ENCODE results near the gene ZNF473. TPM values are rescaled to one million over a fixed set of nuclear protein-coding genes. Genes with fewer than 3 reads are reported as not detected.
"Not testable (repeated sequence)": the region's sequence is repeated elsewhere in the genome, so short reads cannot be mapped to it uniquely, and the experiment has no call there.

The ZNF473 gene
- total RNA-seq, 1 donor from 2014 or later, result 4.7 TPM

- Histone ChIP-seq H3K4me1 (ENCODE audit: control insufficient read depth in 3 of 3, insufficient read depth in 3 of 3, low read length in 3 of 3) (no peaks in the 10 kb centered on the region), H3K4me3 (ENCODE audit: low read length in 3 of 3) (peak overlapping the region in 1 of 3 donors; percentile 13), H3K36me3 (ENCODE audit: control insufficient read depth in 3 of 3, insufficient read depth in 3 of 3, low read length in 3 of 3) (no peaks in the 10 kb centered on the region), H3K9ac (ENCODE audit: low read depth in 1 of 3, low read length in 3 of 3) (no peak overlapping the region), H3K27me3 (ENCODE audit: control insufficient read depth in 3 of 3, insufficient read depth in 3 of 3, low read length in 3 of 3) (no peaks in the 10 kb centered on the region), H3K9me3 (ENCODE audit: control insufficient read depth in 3 of 3, low read length in 3 of 3) (peaks cover 15 to 26% (median 22%) of the 10 kb centered on the region in 3 donors), H3K27ac (ENCODE audit: low read depth, low read length) (no peak overlapping the region)
These were observed 34.3 kb downstream of the ZNF473 start for GRCh38 chr19:50060107-50060506.

GRCh38 chr19:50061650-50062049 is 35.8 kb downstream of the ZNF473 start:
- H3K36me3 ChIP-seq (ENCODE audit: control insufficient read depth in 3 of 3, insufficient read depth in 3 of 3, low read length in 3 of 3), result no peaks in the 10 kb centered on the region
- no peaks in the 10 kb centered on the region for H3K27me3 ChIP-seq (ENCODE audit: control insufficient read depth in 3 of 3, insufficient read depth in 3 of 3, low read length in 3 of 3)
- no peak overlapping the region for H3K4me3 ChIP-seq (ENCODE audit: low read length in 3 of 3)
- peaks cover 15 to 26% (median 22%) of the 10 kb centered on the region in 3 donors for H3K9me3 ChIP-seq (ENCODE audit: control insufficient read depth in 3 of 3, low read length in 3 of 3)
- no peaks in the 10 kb centered on the region for H3K4me1 ChIP-seq (ENCODE audit: control insufficient read depth in 3 of 3, insufficient read depth in 3 of 3, low read length in 3 of 3)
- no peak overlapping the region for H3K27ac ChIP-seq (ENCODE audit: low read depth, low read length)
- no peak overlapping the region for H3K9ac ChIP-seq (ENCODE audit: low read depth in 1 of 3, low read length in 3 of 3)

- no peak overlapping the region for H3K27ac ChIP-seq (ENCODE audit: low read depth, low read length)
- peaks cover 0 to 2% (median 0%) of the 10 kb centered on the region in 3 donors for H3K9me3 ChIP-seq (ENCODE audit: control insufficient read depth in 3 of 3, low read length in 3 of 3)
- no peak overlapping the region for H3K4me3 ChIP-seq (ENCODE audit: low read length in 3 of 3)
- H3K36me3 ChIP-seq (ENCODE audit: control insufficient read depth in 3 of 3, insufficient read depth in 3 of 3, low read length in 3 of 3), result no peaks in the 10 kb centered on the region
- H3K27me3 ChIP-seq (ENCODE audit: control insufficient read depth in 3 of 3, insufficient read depth in 3 of 3, low read length in 3 of 3), result no peaks in the 10 kb centered on the region
- H3K9ac ChIP-seq (ENCODE audit: low read depth in 1 of 3, low read length in 3 of 3), result no peak overlapping the region
- no peaks in the 10 kb centered on the region for H3K4me1 ChIP-seq (ENCODE audit: control insufficient read depth in 3 of 3, insufficient read depth in 3 of 3, low read length in 3 of 3)
These were observed 40.1 kb downstream of the ZNF473 start for GRCh38 chr19:50065938-50066337.

- H3K4me1 ChIP-seq (ENCODE audit: control insufficient read depth in 3 of 3, insufficient read depth in 3 of 3, low read length in 3 of 3), result no peaks in the 10 kb centered on the region
- H3K4me3 ChIP-seq (ENCODE audit: low read length in 3 of 3), result no peak overlapping the region
- no peaks in the 10 kb centered on the region for H3K36me3 ChIP-seq (ENCODE audit: control insufficient read depth in 3 of 3, insufficient read depth in 3 of 3, low read length in 3 of 3)
- no peaks in the 10 kb centered on the region for H3K27me3 ChIP-seq (ENCODE audit: control insufficient read depth in 3 of 3, insufficient read depth in 3 of 3, low read length in 3 of 3)
- no peak overlapping the region for H3K27ac ChIP-seq (ENCODE audit: low read depth, low read length)
- no peaks in the 10 kb centered on the region for H3K9me3 ChIP-seq (ENCODE audit: control insufficient read depth in 3 of 3, low read length in 3 of 3)
- H3K9ac ChIP-seq (ENCODE audit: low read depth in 1 of 3, low read length in 3 of 3), result no peak overlapping the region
These were observed 41.8 kb downstream of the ZNF473 start for GRCh38 chr19:50067575-50067974.

GRCh38 chr19:50068382-50068781 is 42.6 kb downstream of the ZNF473 start:
- not testable (repeated sequence) for H3K4me1 ChIP-seq (ENCODE audit: control insufficient read depth in 3 of 3, insufficient read depth in 3 of 3, low read length in 3 of 3); H3K4me3 ChIP-seq (ENCODE audit: low read length in 3 of 3); H3K27ac ChIP-seq (ENCODE audit: low read depth, low read length); H3K9ac ChIP-seq (ENCODE audit: low read depth in 1 of 3, low read length in 3 of 3); H3K9me3 ChIP-seq (ENCODE audit: control insufficient read depth in 3 of 3, low read length in 3 of 3); H3K36me3 ChIP-seq (ENCODE audit: control insufficient read depth in 3 of 3, insufficient read depth in 3 of 3, low read length in 3 of 3); H3K27me3 ChIP-seq (ENCODE audit: control insufficient read depth in 3 of 3, insufficient read depth in 3 of 3, low read length in 3 of 3)

- not testable (repeated sequence) for H3K36me3 ChIP-seq (ENCODE audit: control insufficient read depth in 3 of 3, insufficient read depth in 3 of 3, low read length in 3 of 3); H3K9ac ChIP-seq (ENCODE audit: low read depth in 1 of 3, low read length in 3 of 3); H3K4me1 ChIP-seq (ENCODE audit: control insufficient read depth in 3 of 3, insufficient read depth in 3 of 3, low read length in 3 of 3); H3K4me3 ChIP-seq (ENCODE audit: low read length in 3 of 3); H3K27me3 ChIP-seq (ENCODE audit: control insufficient read depth in 3 of 3, insufficient read depth in 3 of 3, low read length in 3 of 3); H3K9me3 ChIP-seq (ENCODE audit: control insufficient read depth in 3 of 3, low read length in 3 of 3); H3K27ac ChIP-seq (ENCODE audit: low read depth, low read length)
These were observed 49.3 kb downstream of the ZNF473 start for GRCh38 chr19:50075076-50075475.

GRCh38 chr19:50075644-50076372 is 50.0 kb downstream of the ZNF473 start:
- not testable (repeated sequence) for H3K27ac ChIP-seq (ENCODE audit: low read depth, low read length); H3K27me3 ChIP-seq (ENCODE audit: control insufficient read depth in 3 of 3, insufficient read depth in 3 of 3, low read length in 3 of 3); H3K36me3 ChIP-seq (ENCODE audit: control insufficient read depth in 3 of 3, insufficient read depth in 3 of 3, low read length in 3 of 3); H3K9ac ChIP-seq (ENCODE audit: low read depth in 1 of 3, low read length in 3 of 3); H3K4me3 ChIP-seq (ENCODE audit: low read length in 3 of 3); H3K9me3 ChIP-seq (ENCODE audit: control insufficient read depth in 3 of 3, low read length in 3 of 3); H3K4me1 ChIP-seq (ENCODE audit: control insufficient read depth in 3 of 3, insufficient read depth in 3 of 3, low read length in 3 of 3)

- H3K9me3 ChIP-seq (ENCODE audit: control insufficient read depth in 3 of 3, low read length in 3 of 3); H3K4me1 ChIP-seq (ENCODE audit: control insufficient read depth in 3 of 3, insufficient read depth in 3 of 3, low read length in 3 of 3); H3K27ac ChIP-seq (ENCODE audit: low read depth, low read length): not testable (repeated sequence)
These were observed 51.0 kb downstream of the ZNF473 start for GRCh38 chr19:50076581-50077355.

GRCh38 chr19:50079014-50079413 is 53.2 kb downstream of the ZNF473 start:
- H3K27me3 ChIP-seq (ENCODE audit: control insufficient read depth in 3 of 3, insufficient read depth in 3 of 3, low read length in 3 of 3); H3K9ac ChIP-seq (ENCODE audit: low read depth in 1 of 3, low read length in 3 of 3): not testable (repeated sequence)

More at GRCh38 chr19:50076581-50077355, 51.0 kb downstream of the ZNF473 start:
- not testable (repeated sequence) for H3K9ac ChIP-seq (ENCODE audit: low read depth in 1 of 3, low read length in 3 of 3); H3K4me3 ChIP-seq (ENCODE audit: low read length in 3 of 3); H3K27me3 ChIP-seq (ENCODE audit: control insufficient read depth in 3 of 3, insufficient read depth in 3 of 3, low read length in 3 of 3); H3K36me3 ChIP-seq (ENCODE audit: control insufficient read depth in 3 of 3, insufficient read depth in 3 of 3, low read length in 3 of 3)

GRCh38 chr19:50084440-50084839 is 58.6 kb downstream of the ZNF473 start:
- H3K36me3 ChIP-seq (ENCODE audit: control insufficient read depth in 3 of 3, insufficient read depth in 3 of 3, low read length in 3 of 3); H3K27me3 ChIP-seq (ENCODE audit: control insufficient read depth in 3 of 3, insufficient read depth in 3 of 3, low read length in 3 of 3); H3K9me3 ChIP-seq (ENCODE audit: control insufficient read depth in 3 of 3, low read length in 3 of 3); H3K27ac ChIP-seq (ENCODE audit: low read depth, low read length); H3K9ac ChIP-seq (ENCODE audit: low read depth in 1 of 3, low read length in 3 of 3); H3K4me3 ChIP-seq (ENCODE audit: low read length in 3 of 3); H3K4me1 ChIP-seq (ENCODE audit: control insufficient read depth in 3 of 3, insufficient read depth in 3 of 3, low read length in 3 of 3): not testable (repeated sequence)

More at GRCh38 chr19:50079014-50079413, 53.2 kb downstream of the ZNF473 start:
- not testable (repeated sequence) for H3K9me3 ChIP-seq (ENCODE audit: control insufficient read depth in 3 of 3, low read length in 3 of 3); H3K4me1 ChIP-seq (ENCODE audit: control insufficient read depth in 3 of 3, insufficient read depth in 3 of 3, low read length in 3 of 3); H3K4me3 ChIP-seq (ENCODE audit: low read length in 3 of 3); H3K27ac ChIP-seq (ENCODE audit: low read depth, low read length); H3K36me3 ChIP-seq (ENCODE audit: control insufficient read depth in 3 of 3, insufficient read depth in 3 of 3, low read length in 3 of 3)

Measured in skeletal muscle tissue (tissue), 4 donors.